Upper lobe of left lung (tissue), 4 donors: ENCODE data around the gene ZSWIM8.
"Not testable (repeated sequence)": the region's sequence is repeated elsewhere in the genome, so short reads cannot be mapped to it uniquely, and the experiment has no call there.

Source experiments
- CTCF ChIP-seq, 6 experiments: fragments of 450-650 bp in 4 of 6; fragments of 200-600 bp in 2 of 6; sonication (generic) in 2 of 6; IDR thresholded peaks; one replicate each; pipeline ENCODE4 v1.5.1; 2016 to 2019; ENCODE audit warnings: antibody characterized with exemption in 6 of 6
- EP300 ChIP-seq, 4 donors: sonication (generic); formaldehyde crosslinking; IDR thresholded peaks; one replicate each; pipeline ENCODE4 v1.5.1; 2017; ENCODE audit warnings: antibody characterized with exemption in 4 of 4, control low read depth in 2 of 4
- POLR2A ChIP-seq, 4 donors: fragments of 450-650 bp; IDR thresholded peaks; one replicate each; pipeline ENCODE4 v1.5.1; 2016 to 2017; ENCODE audit warnings: antibody characterized with exemption in 4 of 4, mild to moderate bottlenecking in 2 of 4
- POLR2AphosphoS5 ChIP-seq, 2 donors: sonication (generic); formaldehyde crosslinking; IDR thresholded peaks; one replicate each; pipeline ENCODE4 v1.5.1; 2017; ENCODE audit warnings: antibody characterized with exemption in 2 of 2

GRCh38 chr10:73796035-73796434, 10.6 kb downstream of the ZSWIM8 start:
- TF ChIP-seq POLR2AphosphoS5, CTCF, POLR2A, EP300 (IDR thresholded peaks at IDR 0.05): not testable (repeated sequence)
